H1 (cell line): Measurements from ENCODE around the gene C1orf174. TPM values are rescaled to one million over a fixed set of nuclear protein-coding genes. Genes with fewer than 3 reads are reported as not detected.

Experiments used
- CTCF ChIA-PET: fragments of 300-600 bp; sonication (Branson Sonifier 250); formaldehyde crosslinking; loops from one replicate; lab custom pipeline; 2021; ENCODE audit not compliant: partially characterized antibody; lab: Charles Lee
- POLR2A ChIA-PET: fragments of 300-600 bp; sonication (Branson Sonifier 250); formaldehyde crosslinking; loops from one replicate; lab custom pipeline; 2021; ENCODE audit warnings: inconsistent platforms; ENCODE audit not compliant: partially characterized antibody; lab: Charles Lee
- DNase-seq, 2 experiments: peaks; one replicate each; pipeline versions ENCODE4 v3.0.0 to v3.0.0-alpha.2; 2010 to 2022; ENCODE audit warnings: low spot score in 2 of 2, low read depth in 1 of 2, mixed read lengths in 1 of 2
- FAIRE-seq: peaks from 2 replicates; lab custom pipeline; 2011; peaks lifted over from hg19 to GRCh38; lab: Jason Lieb, UNC
- H2AFZ ChIP-seq: 2 replicates; pipeline ENCODE4 v1.8.1; 2012; ENCODE audit warnings: low read length, inconsistent platforms
- H2AK5ac ChIP-seq: 2 replicates; pipeline ENCODE4 v1.6.1; 2013; ENCODE audit warnings: low read depth, low read length
- H2BK120ac ChIP-seq: replicated peaks from 2 replicates; pipeline ENCODE3; 2013; ENCODE audit warnings: low read depth, low read length, inconsistent platforms
- H2BK12ac ChIP-seq: 2 replicates; pipeline ENCODE4 v1.6.1; 2013; ENCODE audit warnings: low read depth, low read length
- H2BK15ac ChIP-seq: 2 replicates; pipeline ENCODE4 v1.6.1; 2013; ENCODE audit warnings: low read length
- H2BK20ac ChIP-seq: 2 replicates; pipeline ENCODE4 v1.6.1; 2013; ENCODE audit warnings: low read length
- H2BK5ac ChIP-seq: 2 replicates; pipeline ENCODE4 v1.6.1; 2013; ENCODE audit warnings: low read depth, low read length
- H3K14ac ChIP-seq: 2 replicates; pipeline ENCODE4 v1.6.1; 2013; ENCODE audit warnings: inconsistent platforms; ENCODE audit not compliant: insufficient read length
- H3K18ac ChIP-seq: 2 replicates; pipeline ENCODE4 v1.6.1; 2013; ENCODE audit warnings: low read length; ENCODE audit errors: extremely low read depth
- H3K23ac ChIP-seq: 2 replicates; pipeline ENCODE4 v1.6.1; 2013; ENCODE audit warnings: inconsistent platforms; ENCODE audit not compliant: insufficient read length
- H3K23me2 ChIP-seq: 2 replicates; pipeline ENCODE4 v1.6.1; 2013; ENCODE audit warnings: low read depth, low read length
- H3K27ac ChIP-seq: 2 replicates; pipeline ENCODE4 v1.6.1; 2011; ENCODE audit warnings: low read depth, low read length, inconsistent platforms
- H3K27me3 ChIP-seq, 4 experiments: replicated peaks in 1 of 4; 1 replicate in 1 of 4; 2 replicates in 3 of 4; pipeline versions ENCODE4 v1.6.1 to v1.8.1; 2011 to 2013; ENCODE audit warnings: low read length in 3 of 4, mild to moderate bottlenecking in 3 of 4, inconsistent platforms in 2 of 4, mixed read lengths in 2 of 4, moderate library complexity in 1 of 4; ENCODE audit not compliant: control insufficient read depth in 3 of 4, insufficient read depth in 3 of 4; ENCODE audit errors: extremely low read depth in 1 of 4
- H3K36me3 ChIP-seq, 4 experiments: 2 replicates each; pipeline versions ENCODE4 v1.6.1 to v1.8.1; 2011 to 2013; ENCODE audit warnings: mild to moderate bottlenecking in 4 of 4, low read length in 3 of 4, moderate library complexity in 2 of 4, control low read depth in 1 of 4, inconsistent platforms in 1 of 4; ENCODE audit not compliant: insufficient read depth in 4 of 4, control insufficient read depth in 2 of 4
- H3K4ac ChIP-seq: replicated peaks from 2 replicates; pipeline ENCODE3; 2013; ENCODE audit warnings: low read length, low read depth, mixed read lengths, inconsistent platforms; ENCODE audit not compliant: insufficient read length
- H3K4me1 ChIP-seq, 4 experiments: replicated peaks in 1 of 4; 1 replicate in 1 of 4; 2 replicates in 3 of 4; pipeline versions ENCODE4 v1.6.1 to v1.8.1; 2011 to 2013; ENCODE audit warnings: low read length in 3 of 4, inconsistent platforms in 2 of 4, mixed read lengths in 1 of 4; ENCODE audit not compliant: insufficient read depth in 4 of 4, control insufficient read depth in 3 of 4
- H3K4me2 ChIP-seq, 2 experiments: 2 replicates each; pipeline versions ENCODE4 v1.6.1 to v1.8.1; 2011 to 2013; ENCODE audit warnings: low read depth in 2 of 2, low read length in 2 of 2, control low read depth in 1 of 2, inconsistent platforms in 1 of 2, mild to moderate bottlenecking in 1 of 2; ENCODE audit not compliant: insufficient read depth in 1 of 2
- H3K4me3 ChIP-seq, 4 experiments: fragments of 200-600, 300-600 bp in 1 of 4; sonication (generic), shearing (Covaris generic), sonication (Bioruptor Twin) in 1 of 4; 2 replicates each; pipeline versions ENCODE4 v1.5.1 to v1.8.1; 2011 to 2016; ENCODE audit warnings: low read length in 4 of 4, low read depth in 3 of 4, control low read depth in 2 of 4, inconsistent platforms in 2 of 4, mild to moderate bottlenecking in 2 of 4, mixed read lengths in 1 of 4, moderate library complexity in 1 of 4; ENCODE audit not compliant: insufficient read depth in 2 of 4; ENCODE audit errors: extremely low read depth in 1 of 4
- H3K56ac ChIP-seq: replicated peaks from 2 replicates; pipeline ENCODE3; 2013; ENCODE audit warnings: low read depth, mild to moderate bottlenecking, mixed read lengths, low read length, inconsistent platforms; ENCODE audit not compliant: insufficient read length
- H3K79me1 ChIP-seq: 2 replicates; pipeline ENCODE4 v1.6.1; 2013; ENCODE audit warnings: low read depth, low read length, control low read depth
- H3K79me2 ChIP-seq, 2 experiments: 2 replicates each; pipeline versions ENCODE4 v1.6.1 to v1.8.1; 2012 to 2013; ENCODE audit warnings: low read length in 2 of 2, mild to moderate bottlenecking in 2 of 2, inconsistent platforms in 1 of 2; ENCODE audit not compliant: insufficient read depth in 2 of 2, control insufficient read depth in 1 of 2
- H3K9ac ChIP-seq, 4 experiments: replicated peaks in 1 of 4; 1 replicate in 1 of 4; 2 replicates in 3 of 4; pipeline versions ENCODE4 v1.6.1 to v1.8.1; 2011 to 2013; ENCODE audit warnings: low read depth in 3 of 4, low read length in 3 of 4, control low read depth in 2 of 4, mild to moderate bottlenecking in 2 of 4, moderate library complexity in 2 of 4, inconsistent platforms in 1 of 4; ENCODE audit errors: extremely low read depth in 1 of 4
- H3K9me3 ChIP-seq, 2 experiments: 2 replicates each; pipeline versions ENCODE4 v1.6.1 to v1.8.1; 2012 to 2013; ENCODE audit warnings: mild to moderate bottlenecking in 2 of 2, moderate library complexity in 2 of 2, control low read depth in 1 of 2, inconsistent platforms in 1 of 2, low read depth in 1 of 2, low read length in 1 of 2, mixed read lengths in 1 of 2; ENCODE audit not compliant: insufficient read depth in 2 of 2
- H4K20me1 ChIP-seq, 2 experiments: replicated peaks in 1 of 2; 2 replicates each; pipeline versions ENCODE3 to v1.8.1; 2011 to 2013; ENCODE audit warnings: inconsistent platforms in 2 of 2, low read length in 2 of 2, mild to moderate bottlenecking in 1 of 2; ENCODE audit not compliant: insufficient read depth in 2 of 2, control insufficient read depth in 1 of 2
- H4K5ac ChIP-seq: 2 replicates; pipeline ENCODE4 v1.6.1; 2013; ENCODE audit warnings: low read length, low read depth, mixed read lengths, inconsistent platforms; ENCODE audit not compliant: insufficient read length
- H4K8ac ChIP-seq: 2 replicates; pipeline ENCODE4 v1.8.0; 2013; ENCODE audit warnings: mild to moderate bottlenecking, moderate library complexity, low read length, inconsistent platforms; ENCODE audit not compliant: insufficient read depth; ENCODE audit errors: extremely low read depth
- H4K91ac ChIP-seq: replicated peaks from 2 replicates; pipeline ENCODE3; 2013; ENCODE audit warnings: low read length, mixed read lengths, inconsistent platforms; ENCODE audit not compliant: insufficient read length
- BACH1 ChIP-seq: IDR thresholded peaks from 2 replicates; pipeline ENCODE4 v1.6.1; 2012; ENCODE audit warnings: low read length, improper control_type of control experiment
- BRCA1 ChIP-seq: IDR thresholded peaks from 2 replicates; pipeline ENCODE4 v1.6.1; 2012; ENCODE audit warnings: low read depth, low read length, improper control_type of control experiment
- CBX5 ChIP-seq: fragments of 300-800, 300-1000 bp; sonication (generic); IDR thresholded peaks from 2 replicates; pipeline ENCODE4 v1.7.1; 2016; ENCODE audit warnings: antibody characterized with exemption, low read length, low read depth
- CHD1 ChIP-seq: IDR thresholded peaks from 2 replicates; pipeline ENCODE4 v1.6.1; 2012; ENCODE audit warnings: low read depth, low read length, improper control_type of control experiment
- CREB1 ChIP-seq: IDR thresholded peaks from 2 replicates; pipeline ENCODE4 v1.6.1; 2012; ENCODE audit warnings: inconsistent platforms
- E2F6 ChIP-seq: IDR thresholded peaks from 2 replicates; pipeline ENCODE4 v1.6.1; 2012; ENCODE audit warnings: inconsistent platforms
- GABPA ChIP-seq: IDR thresholded peaks from 2 replicates; pipeline ENCODE4 v1.6.1; 2011; ENCODE audit warnings: mild to moderate bottlenecking, low read length, moderate library complexity, borderline replicate concordance; ENCODE audit not compliant: insufficient read depth
- GTF2F1 ChIP-seq: IDR thresholded peaks from 2 replicates; pipeline ENCODE4 v1.6.1; 2012; ENCODE audit warnings: low read depth, low read length, improper control_type of control experiment, borderline replicate concordance
- MAFK ChIP-seq: IDR thresholded peaks from 2 replicates; pipeline ENCODE4 v1.6.1; 2012; ENCODE audit warnings: low read depth, mild to moderate bottlenecking, improper control_type of control experiment, low read length
- RBBP5 ChIP-seq: IDR thresholded peaks from 2 replicates; pipeline ENCODE4 v1.7.1; 2012; ENCODE audit warnings: low read depth, mild to moderate bottlenecking, inconsistent platforms, low read length, moderate library complexity, borderline replicate concordance
- SP4 ChIP-seq: IDR thresholded peaks from 2 replicates; pipeline ENCODE4 v1.6.1; 2012; ENCODE audit warnings: low read length, inconsistent platforms
- ZNF274 ChIP-seq: IDR thresholded peaks from 2 replicates; pipeline ENCODE4 v1.7.0; 2012; ENCODE audit warnings: low read length, borderline replicate concordance; ENCODE audit errors: extremely low read depth
- WGBS, 2 experiments: shearing (Covaris generic) in 1 of 2; methylation state at CpG; one replicate each; pipeline versions ENCODE4 v1.1.6 to v1.1.7; 2013 to 2015; ENCODE audit warnings: low lambda C conversion rate in 2 of 2, mixed read lengths in 2 of 2, inconsistent platforms in 1 of 2, low coverage in 1 of 2, missing lambda C conversion rate in 1 of 2; ENCODE audit not compliant: insufficient replicate concordance in 2 of 2, insufficient coverage in 1 of 2, insufficient read length in 1 of 2; ENCODE audit errors: extremely low coverage in 1 of 2, missing lambda C conversion rate in 1 of 2; 5-methylcytosine and 5-hydroxymethylcytosine counted together
- polyA plus RNA-seq, 7 experiments: library from polyadenylated mRNA; depleted of rRNA in 3 of 7; stranded (reverse) in 5 of 7; unstranded in 2 of 7; fragments of >200 nt in 5 of 7; fragments of 200-250 nt in 2 of 7; gene quantifications; 1 replicate in 5 of 7; 2 replicates in 1 of 7; 4 replicates in 1 of 7; pipeline versions ENCODE4 v1.2.1 to v1.2.3, GENCODE V29; 2011 to 2013; ENCODE audit warnings: missing spikeins in 2 of 7, mixed read lengths in 2 of 7
- total RNA-seq: library from RNA; stranded (reverse); fragmentation: NEBNext Ultra II Directional; extraction: Animal tissue kit (Norgen Biotek cat#: 25700); gene quantifications from 2 replicates; pipeline ENCODE4 v1.2.1, GENCODE V29; 2021
- TF ChIP-seq, protein P1 (sequence below): IDR thresholded peaks from 2 replicates; pipeline ENCODE4 v1.6.1; 2012; ENCODE audit warnings: inconsistent platforms

Gene C1orf174
- total and polyA plus RNA-seq, 2 of the 8 experiments (the other 6 are each of a cell fraction or from before 2014, with no cell fraction given): 28.4 to 32.4 TPM

DNA sequence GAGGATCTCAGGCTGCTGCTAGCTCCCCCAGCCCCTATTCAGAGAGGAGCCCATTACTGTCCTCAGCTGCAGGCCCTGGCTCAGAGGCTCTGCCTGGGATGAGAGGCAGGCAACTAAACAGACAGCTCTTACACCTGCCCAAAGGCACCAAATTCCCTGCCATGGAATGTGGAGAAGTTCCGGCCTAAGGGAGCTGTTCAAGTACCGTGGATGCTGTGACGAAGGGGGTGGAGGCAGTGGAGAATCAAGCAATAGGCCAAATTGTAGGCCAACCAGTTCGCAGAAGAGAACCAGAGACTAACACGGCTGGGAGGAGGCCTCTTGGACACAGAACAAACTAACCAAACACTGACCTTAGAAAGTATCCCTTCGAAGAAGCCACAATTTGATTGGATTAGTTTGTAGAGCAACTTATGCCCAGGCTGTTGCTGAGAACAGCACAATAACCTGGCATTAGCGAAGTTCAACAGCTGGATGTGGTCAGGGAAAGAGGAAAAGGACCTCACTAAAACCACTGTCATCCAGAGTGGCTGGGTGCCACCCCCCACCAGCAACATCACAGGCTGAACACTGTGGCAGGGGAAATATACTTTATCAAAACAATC is 3.6 kb downstream of the C1orf174 start:
- no peaks in the 10 kb centered on the region for H3K9me3 ChIP-seq
- H2BK20ac ChIP-seq: no peak overlapping the region
- H3K23ac ChIP-seq: no peak overlapping the region
- H3K79me2 ChIP-seq: peaks cover 8 to 62% of the 10 kb centered on the region in 2 experiments
- H4K20me1 ChIP-seq: peaks cover 5 to 18% of the 10 kb centered on the region in 2 experiments
- no peak overlapping the region for H2BK12ac ChIP-seq
- H3K27ac ChIP-seq: no peak overlapping the region
- peaks cover 8% of the 10 kb centered on the region for H3K23me2 ChIP-seq
- ChIA-PET CTCF (interaction anchor here (0.6 to 2.2 kb wide), 3 partner anchors 10 to 1986 kb away, joined by 3 to 5 read pairs (median 5); no protein-coding TSS in a partner anchor), POLR2A (no interaction called here)
- FAIRE-seq (no peak), DNase-seq (no peak)
- H3K56ac ChIP-seq: no peak overlapping the region
- H2BK5ac ChIP-seq: peak overlapping the region; percentile 0; the same call in 1 of the 2 replicates
- TF ChIP-seq ZNF274: no peak
- no peak for TF ChIP-seq RBBP5
- TF ChIP-seq BACH1: no peak
- TF ChIP-seq SP4: no peak
- no peak for TF ChIP-seq CBX5
- TF ChIP-seq GTF2F1: no peak
- TF ChIP-seq, protein P1, sequence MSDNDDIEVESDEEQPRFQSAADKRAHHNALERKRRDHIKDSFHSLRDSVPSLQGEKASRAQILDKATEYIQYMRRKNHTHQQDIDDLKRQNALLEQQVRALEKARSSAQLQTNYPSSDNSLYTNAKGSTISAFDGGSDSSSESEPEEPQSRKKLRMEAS: no peak
- TF ChIP-seq CREB1: no peak
- no peak for TF ChIP-seq CHD1
- TF ChIP-seq E2F6: no peak
- TF ChIP-seq GABPA: no peak
- TF ChIP-seq BRCA1: no peak
- TF ChIP-seq MAFK: no peak
- H3K9ac ChIP-seq: no peak overlapping the region
- peaks cover 0 to 8% (median 4%) of the 10 kb centered on the region in 4 experiments; a peak in 3 of 8 replicates for H3K36me3 ChIP-seq
- no peak overlapping the region for H2AFZ ChIP-seq
- H3K4me3 ChIP-seq: no peak overlapping the region
- no peak overlapping the region for H3K14ac ChIP-seq
- H3K4me1 ChIP-seq: 0 out of 7 replicates have a peak, but pooled peaks cover 0 to 1% (median 0%) of the 10 kb centered on the region in 4 experiments
- H4K8ac ChIP-seq: no peak overlapping the region
- H4K91ac ChIP-seq: no peak overlapping the region
- no peaks in the 10 kb centered on the region for H3K27me3 ChIP-seq
- no peak overlapping the region for H2AK5ac ChIP-seq
- H4K5ac ChIP-seq: no peak overlapping the region
- H3K4me2 ChIP-seq: no peak overlapping the region
- 91% methylated on average over 7 of the region's 7 CpGs; no CpG with 5 or more reads in 1 of the 2 experiments for WGBS, 2 experiments
- H3K4ac ChIP-seq: no peak overlapping the region
- H2BK120ac ChIP-seq: no peak overlapping the region
- peaks cover 17% of the 10 kb centered on the region for H3K79me1 ChIP-seq
- H2BK15ac ChIP-seq: no peak overlapping the region
- no peak overlapping the region for H3K18ac ChIP-seq
